ENCODE data around the gene CACNB4.

DNA sequence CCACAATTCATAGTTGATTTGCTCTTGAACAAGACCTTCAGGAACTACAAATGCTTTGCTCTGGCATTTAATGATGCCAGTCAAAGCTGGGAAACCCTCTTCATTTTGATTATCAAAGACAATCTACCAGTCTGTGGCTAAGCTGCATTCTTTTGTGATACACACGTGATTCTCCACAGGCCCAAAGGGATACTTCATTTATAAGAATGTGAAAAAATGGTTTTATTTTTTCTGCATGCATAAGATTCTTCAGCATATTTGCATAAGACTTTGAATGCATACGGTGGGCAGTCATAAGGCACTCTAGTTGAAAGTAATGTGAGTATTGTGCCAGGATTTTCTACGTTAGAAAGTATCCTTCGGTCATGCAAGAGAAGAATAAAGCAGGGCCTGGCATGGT, 237.7 kb downstream of the CACNB4 start:
- TF ChIP-seq, protein P1, sequence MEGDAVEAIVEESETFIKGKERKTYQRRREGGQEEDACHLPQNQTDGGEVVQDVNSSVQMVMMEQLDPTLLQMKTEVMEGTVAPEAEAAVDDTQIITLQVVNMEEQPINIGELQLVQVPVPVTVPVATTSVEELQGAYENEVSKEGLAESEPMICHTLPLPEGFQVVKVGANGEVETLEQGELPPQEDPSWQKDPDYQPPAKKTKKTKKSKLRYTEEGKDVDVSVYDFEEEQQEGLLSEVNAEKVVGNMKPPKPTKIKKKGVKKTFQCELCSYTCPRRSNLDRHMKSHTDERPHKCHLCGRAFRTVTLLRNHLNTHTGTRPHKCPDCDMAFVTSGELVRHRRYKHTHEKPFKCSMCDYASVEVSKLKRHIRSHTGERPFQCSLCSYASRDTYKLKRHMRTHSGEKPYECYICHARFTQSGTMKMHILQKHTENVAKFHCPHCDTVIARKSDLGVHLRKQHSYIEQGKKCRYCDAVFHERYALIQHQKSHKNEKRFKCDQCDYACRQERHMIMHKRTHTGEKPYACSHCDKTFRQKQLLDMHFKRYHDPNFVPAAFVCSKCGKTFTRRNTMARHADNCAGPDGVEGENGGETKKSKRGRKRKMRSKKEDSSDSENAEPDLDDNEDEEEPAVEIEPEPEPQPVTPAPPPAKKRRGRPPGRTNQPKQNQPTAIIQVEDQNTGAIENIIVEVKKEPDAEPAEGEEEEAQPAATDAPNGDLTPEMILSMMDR (IDR thresholded peaks at IDR 0.05) = no peak
- TF ChIP-seq POLR2A (IDR thresholded peaks at IDR 0.05) (no peak), EP300 (IDR thresholded peaks at IDR 0.05; ENCODE audit: low read depth) (no peak)
